ENCODE results near the gene RPS10.
"Not testable (repeated sequence)": the region's sequence is repeated elsewhere in the genome, so short reads cannot be mapped to it uniquely, and the experiment has no call there.

Gene RPS10

DNA sequence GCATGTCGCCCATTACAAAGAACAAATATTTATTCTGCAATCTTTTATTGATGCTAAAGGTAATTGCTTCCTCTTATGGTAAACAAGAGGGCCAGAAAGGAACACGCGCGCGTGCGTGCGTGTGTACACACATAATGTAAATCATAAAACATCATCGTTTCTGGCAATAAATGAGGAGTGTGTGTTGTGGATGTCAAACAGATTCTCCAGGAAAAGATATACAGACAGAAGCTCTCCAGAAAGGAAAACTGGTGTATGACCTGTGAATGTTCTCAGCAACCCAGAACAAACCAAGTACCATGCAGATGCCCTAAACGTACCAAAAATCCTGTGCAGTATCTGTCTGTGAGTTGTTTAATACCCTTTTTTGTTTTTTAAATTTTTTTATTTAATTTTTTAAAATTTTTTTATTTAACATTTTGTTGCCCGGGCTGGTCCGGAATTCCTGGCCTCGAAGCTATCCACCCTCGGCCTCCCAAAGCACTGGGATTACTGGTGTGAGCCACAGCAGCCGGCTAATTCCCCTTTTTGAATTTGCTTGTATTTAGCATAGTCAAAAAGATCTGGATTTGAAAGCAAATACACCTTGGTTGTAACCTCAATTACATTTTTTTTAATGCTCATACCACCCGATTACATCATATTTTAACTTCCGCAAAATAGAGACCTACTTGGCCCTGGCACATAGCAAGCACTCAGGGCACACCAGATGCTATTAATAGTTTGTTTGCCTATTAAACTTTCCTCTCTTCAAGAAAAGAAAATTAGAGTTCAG, 32.5 kb downstream of the RPS10 start:
- peak in 2 of 56 donors; percentile 58 to 61 for DNase-seq

DNA sequence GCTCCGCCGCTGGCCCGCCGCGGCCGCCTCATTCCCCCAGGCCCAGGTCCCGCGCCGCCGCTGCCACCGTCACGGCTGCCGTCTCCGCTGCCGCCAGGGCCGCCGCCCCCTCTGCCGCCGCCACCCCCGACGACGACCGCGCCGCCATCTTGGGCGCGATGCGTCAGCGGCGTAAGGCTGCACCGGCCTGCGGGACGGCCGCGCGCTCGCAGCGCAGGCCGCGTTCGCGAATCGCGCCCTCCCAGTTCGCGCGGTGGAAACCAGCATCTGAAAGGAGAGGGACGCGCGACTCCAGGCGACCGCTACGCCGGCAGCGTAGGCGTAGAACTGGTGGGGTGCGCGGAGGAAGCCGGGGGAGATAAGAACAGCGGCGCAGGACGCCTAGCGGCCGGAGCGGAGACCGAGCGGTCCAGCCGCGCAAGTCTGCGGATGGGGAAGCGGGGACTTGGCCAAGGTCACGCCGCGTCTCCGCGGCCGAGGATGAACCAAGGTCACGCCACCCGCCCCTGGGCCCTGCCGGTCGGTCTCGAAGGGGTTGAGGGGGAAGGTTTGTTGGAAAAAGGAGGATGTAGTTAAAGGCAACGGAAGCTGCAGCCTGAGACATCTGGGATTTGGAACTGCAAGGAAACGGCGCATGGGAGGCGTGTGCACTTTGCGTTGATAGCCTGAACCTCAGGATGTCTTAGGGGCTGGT, 33.2 kb downstream of the RPS10 start, which contains the start of gene NUDT3:
TSS of gene NUDT3 (minus strand) at position 173 of the 694 bp plus-strand sequence. CDS start 307 bp downstream, outside the sequence.
- peak in 55 of 56 donors; percentile 35 to 96 (median 91) for DNase-seq

DNA sequence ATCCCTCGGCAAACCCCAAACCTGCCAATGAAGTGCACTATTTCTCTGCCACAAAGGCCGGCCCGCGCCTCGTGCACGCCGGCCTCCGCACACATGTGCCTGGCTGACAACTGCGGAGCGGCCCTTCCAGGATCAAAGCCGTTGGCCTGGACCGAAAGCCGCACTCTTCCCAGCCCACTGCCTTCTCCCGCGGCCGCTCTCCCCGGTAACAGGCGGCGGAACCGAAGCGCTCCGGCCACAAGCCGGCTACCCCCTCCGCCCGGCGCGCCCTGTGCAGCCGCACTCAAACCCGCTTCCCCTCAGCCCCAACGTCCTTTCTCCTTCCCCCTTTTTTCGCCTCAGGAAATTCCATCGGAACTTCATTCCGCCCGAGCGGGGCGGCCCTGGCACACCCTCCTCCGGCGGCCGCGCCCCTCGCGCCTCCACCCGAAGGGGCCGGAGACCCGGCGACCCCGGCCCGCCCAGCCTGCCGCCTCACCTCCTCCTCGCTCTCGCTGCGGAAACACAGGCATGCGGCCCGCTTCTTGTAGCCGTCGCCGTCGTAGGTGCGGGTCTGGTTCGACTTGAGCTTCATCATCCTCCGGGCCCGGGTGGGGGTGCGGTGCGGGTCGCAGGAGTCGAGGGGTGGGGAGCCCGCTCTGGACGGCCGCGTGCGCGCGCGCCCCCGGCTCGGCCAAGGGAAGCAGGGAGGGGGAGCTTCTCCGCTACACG, 33.9 kb downstream of the RPS10 start:
- peak in 47 of 56 donors; percentile 16 to 87 (median 68) for DNase-seq

DNA sequence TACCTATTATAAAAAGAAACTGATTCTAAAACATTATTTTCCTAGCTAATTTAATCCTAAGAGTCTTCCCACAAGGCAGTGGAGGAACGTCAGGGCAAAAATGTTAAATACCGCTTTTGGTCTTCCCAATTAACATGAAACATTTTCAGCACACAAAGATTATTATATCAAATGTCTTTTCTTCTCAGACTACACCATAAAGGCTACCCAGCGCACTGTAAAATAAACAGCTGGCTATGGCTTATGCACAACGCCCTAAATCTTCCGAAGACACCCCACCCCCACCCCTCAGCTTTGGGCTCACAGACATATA, 34.4 kb downstream of the RPS10 start:
- no peak for DNase-seq

DNA sequence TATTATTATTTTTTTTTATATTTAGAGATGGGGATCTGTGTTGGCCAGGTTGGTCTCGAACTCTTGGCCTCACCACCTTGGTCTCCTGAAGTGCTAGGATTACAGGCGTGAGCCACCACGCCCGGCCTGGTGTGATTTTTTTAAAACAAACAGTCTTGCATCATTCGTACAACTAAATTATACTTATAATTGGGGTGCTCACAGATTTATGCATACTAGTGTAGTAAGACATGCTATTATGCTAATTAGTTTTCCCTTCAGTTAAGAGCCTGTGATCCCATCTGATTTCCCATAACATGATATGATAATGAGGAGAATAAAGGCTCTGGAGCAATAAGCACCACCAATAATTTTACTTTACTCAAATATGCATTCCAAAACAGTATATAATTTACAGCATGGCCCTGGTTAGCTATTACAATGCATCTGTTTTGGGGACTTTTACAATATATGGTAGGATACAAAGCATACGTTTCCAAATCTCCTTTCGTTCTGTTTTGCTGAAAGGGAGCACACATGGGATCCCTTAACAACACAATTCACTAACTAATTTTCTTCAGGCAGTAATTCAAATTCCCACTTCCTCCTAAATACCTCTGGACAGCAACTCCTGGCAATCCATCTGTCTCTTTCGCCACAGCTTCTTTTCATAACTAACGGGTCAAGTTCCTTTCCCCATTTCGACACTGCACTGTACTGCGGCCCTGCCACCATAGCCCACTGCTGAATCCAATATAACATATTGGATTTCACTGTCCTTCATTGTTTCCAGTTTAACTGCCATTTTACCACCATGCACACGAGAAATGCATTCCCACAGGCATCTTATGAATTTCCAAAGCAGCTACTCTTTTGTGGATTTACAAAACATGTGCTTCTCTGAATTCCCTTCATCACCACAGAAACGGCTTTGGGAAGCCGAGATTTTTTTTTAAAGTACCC, 35.1 kb downstream of the RPS10 start:
- DNase-seq, result peak in 12 of 56 donors; percentile 4 to 45 (median 15)

DNA sequence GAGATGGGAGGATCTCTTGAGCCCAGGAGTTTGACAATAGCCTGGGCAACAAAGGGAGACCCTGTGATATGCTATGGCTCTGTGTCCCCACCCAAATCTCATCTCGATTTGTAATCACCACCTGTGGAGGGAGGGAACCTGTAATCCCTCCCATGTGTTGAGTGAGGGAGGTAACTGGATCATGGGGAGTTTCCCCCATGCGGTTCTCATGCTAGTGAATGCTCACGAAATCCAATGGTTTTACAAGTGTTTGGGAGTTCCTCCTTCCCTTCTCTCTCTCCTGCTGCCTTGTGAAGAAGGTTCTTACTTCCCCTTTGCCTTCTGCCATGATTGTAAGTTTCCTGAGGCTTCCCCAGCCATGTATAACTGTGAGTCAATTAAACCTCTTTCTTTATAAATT, 36.8 kb downstream of the RPS10 start:
- no peak for DNase-seq

DNA sequence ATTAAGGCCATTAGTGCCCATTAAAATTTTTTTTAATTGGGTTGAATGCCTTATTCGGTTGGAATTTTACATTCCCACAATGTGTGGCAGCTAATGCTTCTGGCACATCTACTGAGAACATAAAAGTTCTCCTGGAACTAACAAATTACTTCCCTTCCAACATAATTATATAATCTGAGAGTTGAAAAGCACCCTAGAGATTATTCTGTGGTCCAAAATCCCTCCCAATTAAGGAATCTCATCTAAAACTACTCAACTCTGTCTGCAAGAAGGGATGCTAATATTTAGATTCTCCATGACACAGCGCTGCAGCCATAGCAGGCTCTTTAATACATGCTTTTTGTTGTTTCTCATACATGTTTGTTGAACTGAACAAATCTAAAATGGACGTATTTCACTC, 37.4 kb downstream of the RPS10 start:
- DNase-seq, result no peak

DNA sequence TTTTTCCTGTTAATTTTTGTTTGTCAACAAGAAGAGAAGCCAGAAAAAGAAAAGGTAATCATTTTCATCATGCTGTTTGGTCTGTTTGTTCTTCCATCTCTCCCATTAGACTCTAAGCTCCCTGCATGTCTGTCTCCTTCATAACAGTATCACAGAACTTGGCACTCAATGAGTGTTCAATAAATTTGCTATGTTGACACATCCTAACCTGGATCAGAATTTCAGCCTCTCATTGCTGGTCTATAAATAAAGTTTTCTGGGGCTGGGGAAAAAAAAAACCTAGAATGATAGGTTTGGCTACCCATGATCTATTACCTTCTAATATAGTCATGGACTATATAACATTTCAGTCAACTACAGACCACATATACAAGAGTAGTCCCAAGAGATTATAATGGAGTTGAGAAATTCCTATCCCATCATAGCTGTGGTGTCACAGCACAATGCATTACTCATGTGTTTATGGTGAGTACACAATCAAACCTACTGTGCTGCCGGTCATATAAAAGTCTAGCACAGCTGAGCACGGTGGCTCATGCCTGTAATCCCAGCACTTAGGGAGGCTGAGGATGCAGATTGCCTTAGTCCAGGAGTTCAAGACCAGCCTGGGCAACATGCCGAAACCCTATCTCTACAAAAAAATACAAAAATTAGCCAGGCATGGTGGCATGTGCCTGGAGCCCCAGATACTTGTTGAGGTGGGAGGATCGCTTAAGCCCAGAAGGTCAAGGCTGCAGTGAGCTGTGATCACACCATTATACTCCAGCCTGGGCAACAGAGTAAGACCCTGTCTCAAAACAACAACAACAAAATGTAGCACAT, 39.3 kb downstream of the RPS10 start:
- DNase-seq, result peak in 1 of 56 donors; percentile 16

DNA sequence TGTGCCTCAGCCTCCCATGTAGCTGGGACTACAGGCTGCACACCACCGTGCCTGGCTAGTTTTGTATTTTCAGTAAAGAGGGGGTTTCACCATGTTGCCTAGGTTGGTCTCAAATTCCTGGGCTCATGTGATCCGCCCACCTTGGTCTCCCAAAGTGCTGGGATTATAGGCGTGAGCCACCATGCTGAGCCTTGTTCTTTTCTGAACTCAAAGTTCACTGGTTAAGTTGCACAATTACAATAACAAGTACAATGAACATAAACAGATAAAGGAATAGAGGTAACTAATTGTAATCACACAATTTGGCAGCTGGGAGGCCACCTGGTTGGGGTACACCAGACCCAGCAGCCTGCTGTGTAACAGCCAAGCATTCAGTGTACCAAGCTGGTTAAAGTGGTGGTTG, 40.1 kb downstream of the RPS10 start:
- no peak for DNase-seq

DNA sequence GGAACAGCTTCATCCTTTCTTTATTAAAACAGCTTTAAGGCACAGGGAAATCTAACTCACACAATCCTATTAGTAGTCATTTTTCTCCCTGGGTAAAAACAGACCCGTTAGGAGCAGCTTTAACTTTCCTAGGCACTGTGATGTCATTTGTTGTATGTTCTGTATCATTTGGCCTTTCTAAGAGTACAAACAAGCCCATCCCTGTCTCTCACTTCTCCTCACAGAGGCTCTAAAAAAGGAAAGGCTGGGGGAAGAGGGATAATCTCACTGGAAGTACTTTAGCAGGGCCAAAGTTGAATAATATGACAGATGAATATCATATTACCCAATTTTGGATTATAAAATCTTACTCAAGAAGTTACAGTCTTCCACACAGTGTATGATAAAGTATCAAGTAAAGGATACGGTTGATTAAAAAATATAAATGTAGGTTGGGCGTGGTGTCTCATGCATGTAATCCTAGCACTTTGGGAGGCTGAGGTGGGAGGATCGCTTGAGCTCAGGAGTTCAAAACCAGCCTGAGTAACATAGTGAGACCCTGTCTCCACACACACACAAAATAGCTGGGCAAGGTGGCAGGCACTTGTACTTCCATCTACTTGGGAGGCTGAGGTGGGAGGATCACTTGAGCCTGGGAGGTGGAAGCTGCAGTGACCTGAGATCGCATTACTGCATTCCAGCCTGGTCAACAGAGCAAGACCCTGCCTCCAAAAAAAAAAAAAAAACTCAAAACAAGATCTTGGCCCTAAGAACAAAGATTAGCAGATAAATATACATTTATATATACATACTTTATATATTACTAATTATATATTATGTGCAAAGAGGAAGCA, 41.3 kb downstream of the RPS10 start:
- DNase-seq, result no peak

DNA sequence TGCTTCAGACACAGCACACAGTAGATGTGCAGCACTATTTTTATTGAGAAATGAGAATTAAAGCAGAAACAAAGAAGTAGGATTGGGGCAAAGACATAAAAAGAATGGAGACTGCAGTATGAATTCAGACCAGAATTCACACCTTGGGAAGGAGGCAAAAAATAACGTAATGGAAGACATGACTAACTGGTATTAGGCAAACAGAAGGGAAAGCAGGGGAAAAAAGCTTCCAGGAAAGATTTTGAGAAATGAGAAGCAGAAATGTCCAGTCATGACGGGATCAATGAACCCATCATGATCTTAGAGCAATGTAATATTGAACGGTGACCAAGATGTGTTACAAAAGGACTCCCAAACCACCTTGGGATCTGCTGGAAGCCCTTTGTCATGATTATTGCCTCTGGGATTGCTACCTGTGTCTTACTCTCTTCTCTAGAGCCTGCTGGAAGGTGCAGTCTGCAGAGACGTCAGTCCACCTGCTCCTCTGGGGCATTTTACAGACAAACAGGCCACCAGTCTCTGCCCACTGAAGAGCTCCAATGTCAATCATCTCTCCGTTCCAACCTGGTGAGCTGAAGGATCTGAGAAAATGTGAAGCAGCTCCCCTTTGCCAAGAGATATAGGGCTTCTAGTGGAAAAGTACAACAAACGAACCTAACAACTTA, 42.1 kb downstream of the RPS10 start:
- no peak for DNase-seq

DNA sequence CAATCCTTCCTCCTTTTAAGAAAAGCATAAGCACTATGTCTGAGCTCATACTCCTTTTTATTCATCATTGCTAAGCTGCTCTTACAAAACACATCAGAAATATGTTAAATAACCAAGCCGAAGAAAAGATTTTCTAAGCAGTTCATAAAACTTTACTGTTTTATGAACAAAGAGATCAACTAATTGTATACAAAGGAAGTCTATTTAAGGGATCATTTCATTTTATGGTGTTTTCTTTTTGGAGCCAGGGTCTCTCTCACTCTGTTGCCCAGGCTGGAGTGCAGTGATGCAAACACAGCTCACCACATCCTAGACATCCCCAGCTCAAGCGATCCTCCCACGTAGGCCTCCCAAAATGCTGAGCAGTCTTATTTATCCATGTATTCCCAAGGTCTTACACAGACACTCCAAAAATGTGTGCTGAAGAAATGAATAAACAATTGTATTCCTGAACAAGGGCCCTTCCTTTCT, 42.7 kb downstream of the RPS10 start:
- peak in 1 of 56 donors; percentile 7 for DNase-seq

DNA sequence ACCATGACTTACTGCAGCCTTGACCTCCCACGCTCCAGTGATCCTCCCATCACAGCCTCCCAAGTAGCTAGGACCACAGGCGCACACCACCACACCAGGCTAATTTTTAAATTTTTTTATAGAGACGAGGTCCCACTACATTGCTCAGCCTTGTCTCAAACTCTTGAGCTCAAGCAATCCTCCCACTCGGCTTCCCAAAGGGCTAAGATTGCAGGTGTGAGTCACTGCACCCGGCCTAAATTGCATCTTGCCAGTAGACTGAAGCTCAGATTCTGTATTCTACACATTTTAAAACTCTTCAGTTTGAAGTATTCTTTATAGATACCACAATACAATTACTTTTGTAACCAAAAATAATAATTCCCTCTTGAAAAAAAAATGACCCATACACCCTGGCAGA, 44.8 kb downstream of the RPS10 start:
- peak in 8 of 56 donors; percentile 7 to 47 (median 13) for DNase-seq

DNA sequence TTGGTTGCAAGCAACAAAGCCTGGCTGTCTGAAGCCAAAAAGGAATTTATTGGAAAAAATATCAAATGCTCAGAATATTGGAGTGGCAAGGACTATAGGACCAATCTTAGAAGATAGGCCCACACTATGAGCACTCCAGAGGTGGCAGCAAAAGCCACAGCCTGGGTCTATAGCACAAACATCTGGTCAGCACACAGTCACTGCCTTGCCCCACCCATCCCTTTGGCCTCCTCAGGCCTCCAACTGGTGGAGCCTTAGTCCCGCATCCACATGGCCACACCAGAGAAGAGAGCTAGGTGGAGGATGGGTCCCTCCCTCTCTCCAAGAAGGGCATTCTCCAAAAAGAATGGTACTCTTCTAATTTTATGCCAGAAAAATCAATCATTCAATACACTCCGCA, 47.4 kb downstream of the RPS10 start:
- DNase-seq, result no peak

DNA sequence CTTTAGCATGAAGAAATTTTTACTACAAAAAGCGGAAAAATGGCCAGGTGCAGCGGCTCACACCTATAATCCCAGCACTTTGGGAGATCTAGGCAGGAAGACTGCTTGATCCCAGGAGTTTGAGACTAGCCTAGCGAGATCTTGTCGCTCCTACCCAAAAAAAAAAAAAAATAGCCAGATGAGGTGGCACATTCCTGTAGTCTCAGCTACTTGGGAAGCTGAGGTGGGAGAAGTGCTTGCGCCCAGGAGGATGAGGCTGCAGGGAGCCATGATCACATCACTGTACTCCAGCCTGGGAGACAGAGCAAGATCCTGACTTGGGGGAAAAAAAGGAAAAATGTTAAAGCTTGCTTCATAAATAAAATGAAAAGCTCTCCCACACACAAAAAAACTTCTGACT, 47.9 kb downstream of the RPS10 start:
- no peak for DNase-seq

DNA sequence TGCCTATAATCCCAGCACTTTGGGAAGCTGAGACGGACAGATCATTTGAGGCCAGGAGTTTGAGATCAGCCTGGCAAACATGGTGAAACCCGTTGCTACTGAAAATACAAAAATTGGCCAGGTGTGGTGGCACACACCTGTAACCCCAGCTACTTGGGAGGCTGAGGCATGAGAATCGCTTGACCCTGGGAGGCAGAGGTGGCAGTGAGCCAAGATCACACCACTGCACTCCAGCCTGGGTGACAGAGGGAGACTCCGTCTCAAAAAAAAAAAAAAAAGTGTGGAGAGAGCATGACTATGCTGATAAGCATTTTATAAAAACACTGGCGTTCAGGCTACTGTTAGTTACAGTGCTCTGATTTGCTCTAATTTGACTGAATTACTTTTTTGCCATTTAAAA, 48.3 kb downstream of the RPS10 start:
- not testable (repeated sequence) for DNase-seq

DNA sequence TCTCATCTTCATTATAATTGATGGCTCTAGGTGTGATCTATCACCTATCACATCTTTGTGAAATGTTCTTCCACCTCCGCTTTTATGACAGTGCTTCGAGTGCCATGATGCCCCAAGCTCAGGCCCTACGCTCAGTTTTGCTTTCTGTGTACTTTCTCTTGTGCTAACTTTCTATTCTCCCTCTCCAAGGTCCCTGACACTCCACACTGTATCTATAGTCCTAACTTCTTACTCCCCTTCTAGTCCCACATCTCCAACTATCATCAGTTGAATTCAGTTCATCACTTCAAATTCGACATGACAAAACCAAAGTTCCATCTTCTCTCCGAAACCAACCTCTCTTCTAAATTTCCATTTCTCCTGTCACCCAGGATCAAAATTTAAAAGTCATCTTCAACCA, 50.0 kb downstream of the RPS10 start:
- DNase-seq, result no peak

DNA sequence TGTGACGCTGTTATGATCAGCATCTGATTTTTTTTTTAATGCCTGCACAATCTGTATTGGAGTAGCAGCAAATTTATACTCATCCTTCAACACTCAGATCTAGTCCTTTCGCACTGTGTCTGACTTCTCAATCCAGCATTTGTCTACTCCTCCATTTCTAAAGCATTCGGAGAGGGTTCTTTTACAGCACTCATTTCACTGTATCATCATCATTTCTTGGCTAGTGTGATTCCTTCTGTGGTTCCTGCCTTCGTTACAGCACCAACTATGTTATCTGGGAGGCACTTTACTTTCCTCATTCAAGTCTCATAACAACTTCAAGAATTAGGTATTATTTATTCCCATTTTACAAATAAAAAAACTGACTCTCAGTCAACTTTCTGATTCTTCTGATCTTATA, 51.4 kb downstream of the RPS10 start:
- no peak for DNase-seq

DNA sequence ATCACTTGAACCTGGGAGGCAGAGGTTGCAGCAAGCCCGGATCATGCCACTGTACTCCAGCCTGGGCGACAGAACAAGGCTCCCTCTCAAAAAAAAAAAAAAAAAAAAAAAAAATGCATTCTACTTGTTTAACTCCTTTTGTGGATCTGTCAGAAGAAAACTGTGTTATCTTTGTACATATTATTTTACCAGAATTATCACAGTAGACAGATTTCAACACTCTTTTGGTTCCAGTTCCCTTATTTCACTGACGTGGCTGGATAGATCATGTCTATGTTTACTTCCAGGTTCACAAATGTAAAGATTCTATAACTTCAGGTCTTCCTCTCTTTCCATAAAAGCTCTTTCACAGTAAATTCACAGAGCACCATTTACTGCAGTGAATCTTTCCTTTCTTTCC, 51.8 kb downstream of the RPS10 start:
- DNase-seq, result no peak

All from nucleus accumbens (tissue), 56 donors.